Pancreas (tissue), 10 donors: Measurements from ENCODE around the gene OPCML. TPM values are rescaled to one million over a fixed set of nuclear protein-coding genes. Genes with fewer than 3 reads are reported as not detected.

ENCODE experiments used
- ATAC-seq, 4 donors: fragments of 200-7000 bp; cut with Tn5 transposase; one replicate each; pipeline versions ENCODE4 v1.8.0 to v1.9.1; 2020; ENCODE audit warnings: mild to moderate bottlenecking in 4 of 4, moderate library complexity in 4 of 4
- DNase-seq, 6 donors: peaks; one replicate each; pipeline ENCODE4 v3.0.0-alpha.2; 2020
- FAIRE-seq: peaks from 2 replicates; lab custom pipeline; 2012; peaks lifted over from hg19 to GRCh38; lab: Jason Lieb, UNC
- H3K27ac ChIP-seq, 4 donors: fragments of 200-600 bp; sonication (generic); 1 replicate in 3 of 4; 2 replicates in 1 of 4; pipeline versions ENCODE4 v1.5.0 to v1.8.0; 2020
- H3K27me3 ChIP-seq, 4 donors: fragments of 200-600 bp; one replicate each; pipeline ENCODE4 v1.8.0; 2021
- H3K36me3 ChIP-seq, 3 donors: fragments of 200-600 bp; sonication (generic) in 1 of 3; one replicate each; pipeline versions ENCODE4 v1.5.0 to v1.8.0; 2020 to 2021
- H3K4me1 ChIP-seq, 3 donors: fragments of 200-600 bp; one replicate each; pipeline ENCODE4 v1.8.0; 2021
- H3K4me3 ChIP-seq, 4 donors: fragments of 200-600 bp; sonication (generic) in 2 of 4; one replicate each; pipeline versions ENCODE4 v1.5.0 to v1.8.0; 2020 to 2021
- H3K9me3 ChIP-seq, 4 donors: fragments of 200-600 bp; one replicate each; pipeline ENCODE4 v1.8.0; 2021
- CTCF ChIP-seq, 4 donors: fragments of 200-600 bp; sonication (generic) in 3 of 4; IDR thresholded peaks; one replicate each; pipeline versions ENCODE4 v1.5.0 to v1.8.0; 2021; ENCODE audit warnings: antibody characterized with exemption in 4 of 4
- WGBS, 2 donors: extraction: QIAGEN DNeasy Blood & Tissue Kit; methylation state at CpG; one replicate each; pipeline ENCODE4 v1.1.7; 2013; 5-methylcytosine and 5-hydroxymethylcytosine counted together
- intact Hi-C, 3 donors: fragments of 100-400 bp; cut with DNase I; formaldehyde crosslinking; loops; one replicate each; pipeline versions ENCODE4 v1.11.1 to v1.14.2; 2022
- polyA plus RNA-seq, 2 donors: library from polyadenylated mRNA; stranded (reverse); fragments of 200-250 nt; gene quantifications; one replicate each; pipeline ENCODE4 v1.2.3, GENCODE V29; 2013
- total RNA-seq, 6 donors: library from RNA; stranded (reverse); fragmentation: NEBNext Ultra II Directional in 4 of 6; extraction: Animal tissue kit (Norgen Biotek cat#: 25700) in 4 of 6; gene quantifications; one replicate each; pipeline versions ENCODE4 v1.2.1 to v1.2.4, GENCODE V29; 2021 to 2023
- donor health status: healthy with polysubstance abuse.
- donor health status: DM: no; HTN: no; CAD: no; lungs with moderate emphysema.
- donor health status: DM: no; HTN: no; CAD: no.
- donor health status: control.
- donor health status: control.
- donor health status: Bipolar disorder and iron deficiency.
- donor health status: DM: yes; HTN: yes; CAD: no.
- donor health status: DM: no; HTN: no; CAD: no.
- donor health status: DM: no; HTN: no; CAD: no.
- donor health status: DM: yes; HTN: yes; CAD: no.

Gene OPCML
- total and polyA plus RNA-seq, 8 donors = 0.05 to 0.31 (median 0.19) TPM

- DNase-seq (no peak), FAIRE-seq (no peak), ATAC-seq (no peak)
- 61 to 72% methylated on average over 5 of the region's 5 CpGs for WGBS, 2 donors
- Histone ChIP-seq H3K4me1 (no peaks in the 10 kb centered on the region), H3K36me3 (no peaks in the 10 kb centered on the region), H3K4me3 (no peak overlapping the region), H3K27ac (no peak overlapping the region), H3K9me3 (no peaks in the 10 kb centered on the region), H3K27me3 (no peaks in the 10 kb centered on the region)
- no peak for TF ChIP-seq CTCF (IDR thresholded peaks at IDR 0.05)
- intact Hi-C loops = no loop called here
Observed at GRCh38 chr11:133551064-133551463, 18.8 kb upstream of the OPCML start.

- Histone ChIP-seq H3K27me3 (no peaks in the 10 kb centered on the region), H3K4me1 (no peaks in the 10 kb centered on the region), H3K4me3 (no peak overlapping the region), H3K27ac (no peak overlapping the region), H3K9me3 (no peaks in the 10 kb centered on the region), H3K36me3 (no peaks in the 10 kb centered on the region)
- no peak for ATAC-seq
- intact Hi-C loops = no loop called here
- FAIRE-seq = no peak
- no peak for DNase-seq
- 26 to 36% methylated on average over 3 of the region's 3 CpGs for WGBS, 2 donors
- no peak for TF ChIP-seq CTCF (IDR thresholded peaks at IDR 0.05)
Observed at GRCh38 chr11:133549826-133550225, 17.5 kb upstream of the OPCML start.

GRCh38 chr11:133548641-133549040 lies 16.3 kb upstream of the OPCML start:
- ATAC-seq (no peak), DNase-seq (no peak), FAIRE-seq (no peak)
- no peak overlapping the region for H3K4me3 ChIP-seq
- 80 to 90% methylated on average over 7 of the region's 7 CpGs for WGBS, 2 donors
- H3K4me1 ChIP-seq = no peaks in the 10 kb centered on the region
- H3K27ac ChIP-seq = no peak overlapping the region
- H3K36me3 ChIP-seq = no peaks in the 10 kb centered on the region
- intact Hi-C loops = no loop called here
- no peak for TF ChIP-seq CTCF (IDR thresholded peaks at IDR 0.05)
- no peaks in the 10 kb centered on the region for H3K27me3 ChIP-seq
- no peaks in the 10 kb centered on the region for H3K9me3 ChIP-seq

GRCh38 chr11:133547808-133548494 lies 15.7 kb upstream of the OPCML start:
- no peaks in the 10 kb centered on the region for H3K27me3 ChIP-seq
- H3K27ac ChIP-seq = no peak overlapping the region
- ATAC-seq = no peak
- H3K9me3 ChIP-seq = no peaks in the 10 kb centered on the region
- H3K4me1 ChIP-seq = no peaks in the 10 kb centered on the region
- WGBS, 2 donors = 65 to 66% methylated on average over 12 of the region's 12 CpGs
- intact Hi-C loops = no loop called here
- no peak for TF ChIP-seq CTCF (IDR thresholded peaks at IDR 0.05)
- no peak overlapping the region for H3K4me3 ChIP-seq
- DNase-seq = no peak
- FAIRE-seq = no peak
- no peaks in the 10 kb centered on the region for H3K36me3 ChIP-seq

- Histone ChIP-seq H3K4me1 (no peaks in the 10 kb centered on the region), H3K4me3 (no peak overlapping the region), H3K27ac (no peak overlapping the region), H3K36me3 (no peaks in the 10 kb centered on the region), H3K9me3 (no peaks in the 10 kb centered on the region), H3K27me3 (no peaks in the 10 kb centered on the region)
- intact Hi-C loops = no loop called here
- ATAC-seq = no peak
- 61 to 62% methylated on average over 7 to 8 of the region's 8 CpGs for WGBS, 2 donors
- no peak for FAIRE-seq
- no peak for TF ChIP-seq CTCF (IDR thresholded peaks at IDR 0.05)
- DNase-seq = no peak
Observed at GRCh38 chr11:133545199-133545803, 13.0 kb upstream of the OPCML start.
